Measurements from ENCODE around the gene AFAP1. TPM values are rescaled to one million over a fixed set of nuclear protein-coding genes. Genes with fewer than 3 reads are reported as not detected.
"Not testable (repeated sequence)": the region's sequence is repeated elsewhere in the genome, so short reads cannot be mapped to it uniquely, and the experiment has no call there.

The AFAP1 gene
- total RNA-seq, 1 donor from 2014 or later: 1.3 TPM

- DNase-seq (ENCODE audit: low spot score) (no peak), ATAC-seq (no peak)
Observed at GRCh38 chr4:7924163-7924562, 15.5 kb downstream of the AFAP1 start.

GRCh38 chr4:7922466-7922865, 17.2 kb downstream of the AFAP1 start:
- ATAC-seq (no peak), DNase-seq (ENCODE audit: low spot score) (no peak)

GRCh38 chr4:7918981-7919380, 20.7 kb downstream of the AFAP1 start:
- DNase-seq (ENCODE audit: low spot score) (no peak), ATAC-seq (no peak)

- not testable (repeated sequence) for DNase-seq (ENCODE audit: low spot score); ATAC-seq
Observed at GRCh38 chr4:7918187-7918586, 21.5 kb downstream of the AFAP1 start.

GRCh38 chr4:7917669-7918068, 22.0 kb downstream of the AFAP1 start:
- DNase-seq (ENCODE audit: low spot score) (no peak), ATAC-seq (no peak)

- DNase-seq (ENCODE audit: low spot score): no peak
- ATAC-seq: no peak
Observed at GRCh38 chr4:7915875-7916242, 23.8 kb downstream of the AFAP1 start.

- no peak for ATAC-seq
Observed at GRCh38 chr4:7912826-7913225, 26.8 kb downstream of the AFAP1 start.

GRCh38 chr4:7910952-7911578, 28.6 kb downstream of the AFAP1 start:
- DNase-seq (ENCODE audit: low spot score): no peak
- no peak for ATAC-seq

More at GRCh38 chr4:7912826-7913225, 26.8 kb downstream of the AFAP1 start:
- no peak for DNase-seq (ENCODE audit: low spot score)

- DNase-seq (ENCODE audit: low spot score): no peak
- no peak for ATAC-seq
Observed at GRCh38 chr4:7910263-7910896, 29.3 kb downstream of the AFAP1 start.

GRCh38 chr4:7909463-7910262, 30.0 kb downstream of the AFAP1 start:
- DNase-seq (ENCODE audit: low spot score) (no peak), ATAC-seq (no peak)

GRCh38 chr4:7908668-7909067, 31.0 kb downstream of the AFAP1 start:
- no peak for ATAC-seq
- DNase-seq (ENCODE audit: low spot score): no peak

- ATAC-seq: no peak
- DNase-seq (ENCODE audit: low spot score): no peak
Observed at GRCh38 chr4:7907142-7907541, 32.5 kb downstream of the AFAP1 start.

GRCh38 chr4:7906171-7906701, 33.4 kb downstream of the AFAP1 start:
- no peak for DNase-seq (ENCODE audit: low spot score)
- ATAC-seq: no peak

GRCh38 chr4:7904952-7905915, 34.4 kb downstream of the AFAP1 start:
- ATAC-seq (no peak), DNase-seq (ENCODE audit: low spot score) (no peak)

GRCh38 chr4:7903791-7904516, 35.7 kb downstream of the AFAP1 start:
- no peak for ATAC-seq
- no peak for DNase-seq (ENCODE audit: low spot score)

- no peak for DNase-seq (ENCODE audit: low spot score)
- ATAC-seq: no peak
Observed at GRCh38 chr4:7902826-7903225, 36.8 kb downstream of the AFAP1 start.

GRCh38 chr4:7902101-7902553, 37.5 kb downstream of the AFAP1 start:
- DNase-seq (ENCODE audit: low spot score) (no peak), ATAC-seq (no peak)

GRCh38 chr4:7901311-7901885, 38.3 kb downstream of the AFAP1 start:
- no peak for DNase-seq (ENCODE audit: low spot score)
- ATAC-seq: no peak

- ATAC-seq: no peak
Observed at GRCh38 chr4:7900334-7900909, 39.2 kb downstream of the AFAP1 start.

More at GRCh38 chr4:7900334-7900909, 39.2 kb downstream of the AFAP1 start:
- DNase-seq (ENCODE audit: low spot score): no peak

Measured in left lobe of liver (tissue), 2 donors.